Activated naive CD8-positive, alpha-beta T cell (primary cell): ENCODE data around the gene NMNAT3.
A peak's percentile ranks its signal among the peaks of the same experiment; 100 is the strongest.

Experiments used
- H3K27ac Mint-ChIP-seq: one replicate; pipeline ENCODE4 v1.8.0; 2021; ENCODE audit warnings: mixed read lengths
- H3K27me3 Mint-ChIP-seq: one replicate; pipeline ENCODE4 v1.8.0; 2021; ENCODE audit warnings: mixed read lengths
- H3K36me3 Mint-ChIP-seq: one replicate; pipeline ENCODE4 v1.8.0; 2021; ENCODE audit warnings: mixed read lengths
- H3K4me1 Mint-ChIP-seq: one replicate; pipeline ENCODE4 v1.8.0; 2021; ENCODE audit warnings: low read depth, mixed read lengths
- H3K4me3 Mint-ChIP-seq: one replicate; pipeline ENCODE4 v1.8.0; 2021; ENCODE audit warnings: mild to moderate bottlenecking, mixed read lengths
- H3K9me3 Mint-ChIP-seq: one replicate; pipeline ENCODE4 v1.8.0; 2021; ENCODE audit warnings: low read depth, mixed read lengths

NMNAT3 gene

GRCh38 chr3:139687431-139687830 lies 9.7 kb upstream of the NMNAT3 start:
- Mint-ChIP-seq H3K27me3 (peaks cover 6% of the 10 kb centered on the region), H3K4me1 (no peaks in the 10 kb centered on the region), H3K36me3 (no peaks in the 10 kb centered on the region), H3K9me3 (no peaks in the 10 kb centered on the region), H3K4me3 (no peak overlapping the region), H3K27ac (no peak overlapping the region)

GRCh38 chr3:139686624-139687023 lies 8.9 kb upstream of the NMNAT3 start:
- Mint-ChIP-seq H3K4me1 (no peaks in the 10 kb centered on the region), H3K27me3 (peaks cover 6% of the 10 kb centered on the region)

GRCh38 chr3:139686206-139686605 lies 8.4 kb upstream of the NMNAT3 start:
- Mint-ChIP-seq H3K9me3 (no peaks in the 10 kb centered on the region), H3K4me3 (no peak overlapping the region), H3K4me1 (no peaks in the 10 kb centered on the region), H3K36me3 (no peaks in the 10 kb centered on the region), H3K27ac (no peak overlapping the region), H3K27me3 (peaks cover 6% of the 10 kb centered on the region)

More at GRCh38 chr3:139686624-139687023, 8.9 kb upstream of the NMNAT3 start:
- no peaks in the 10 kb centered on the region for H3K36me3 Mint-ChIP-seq
- H3K4me3 Mint-ChIP-seq = no peak overlapping the region
- H3K27ac Mint-ChIP-seq = no peak overlapping the region
- H3K9me3 Mint-ChIP-seq = no peaks in the 10 kb centered on the region

GRCh38 chr3:139679220-139679775 lies 1.5 kb upstream of the NMNAT3 start:
- Mint-ChIP-seq H3K27me3 (no peaks in the 10 kb centered on the region), H3K36me3 (no peaks in the 10 kb centered on the region), H3K27ac (no peak overlapping the region), H3K4me3 (no peak overlapping the region), H3K9me3 (no peaks in the 10 kb centered on the region), H3K4me1 (peaks cover 10% of the 10 kb centered on the region)

- H3K4me3 Mint-ChIP-seq = peak overlapping the region; percentile 82
- peak overlapping the region; percentile 12 for H3K27ac Mint-ChIP-seq
- no peaks in the 10 kb centered on the region for H3K36me3 Mint-ChIP-seq
- no peaks in the 10 kb centered on the region for H3K9me3 Mint-ChIP-seq
- peaks cover 10% of the 10 kb centered on the region for H3K4me1 Mint-ChIP-seq
- H3K27me3 Mint-ChIP-seq = no peaks in the 10 kb centered on the region
Observed at GRCh38 chr3:139676632-139677387, 962 bp downstream of the NMNAT3 start.

- Mint-ChIP-seq H3K36me3 (no peaks in the 10 kb centered on the region), H3K4me3 (peak overlapping the region; percentile 82), H3K27me3 (no peaks in the 10 kb centered on the region), H3K27ac (no peak overlapping the region), H3K4me1 (peaks cover 10% of the 10 kb centered on the region), H3K9me3 (no peaks in the 10 kb centered on the region)
Observed at GRCh38 chr3:139676108-139676507, 1.7 kb downstream of the NMNAT3 start.

- Mint-ChIP-seq H3K9me3 (no peaks in the 10 kb centered on the region), H3K27ac (no peak overlapping the region), H3K36me3 (no peaks in the 10 kb centered on the region), H3K4me1 (peaks cover 10% of the 10 kb centered on the region), H3K27me3 (no peaks in the 10 kb centered on the region), H3K4me3 (no peak overlapping the region)
Observed at GRCh38 chr3:139675327-139675726, 2.4 kb downstream of the NMNAT3 start.

- no peaks in the 10 kb centered on the region for H3K36me3 Mint-ChIP-seq
- peaks cover 10% of the 10 kb centered on the region for H3K4me1 Mint-ChIP-seq
- no peaks in the 10 kb centered on the region for H3K27me3 Mint-ChIP-seq
- H3K9me3 Mint-ChIP-seq = no peaks in the 10 kb centered on the region
- no peak overlapping the region for H3K27ac Mint-ChIP-seq
- no peak overlapping the region for H3K4me3 Mint-ChIP-seq
Observed at GRCh38 chr3:139674571-139675260, 3.1 kb downstream of the NMNAT3 start.

- no peak overlapping the region for H3K4me3 Mint-ChIP-seq
- peaks cover 8% of the 10 kb centered on the region for H3K4me1 Mint-ChIP-seq
- no peak overlapping the region for H3K27ac Mint-ChIP-seq
Observed at GRCh38 chr3:139672884-139673283, 4.9 kb downstream of the NMNAT3 start.

GRCh38 chr3:139671863-139672646 lies 5.7 kb downstream of the NMNAT3 start:
- peaks cover 6% of the 10 kb centered on the region for H3K4me1 Mint-ChIP-seq
- H3K4me3 Mint-ChIP-seq = no peak overlapping the region
- H3K27me3 Mint-ChIP-seq = no peaks in the 10 kb centered on the region
- no peaks in the 10 kb centered on the region for H3K9me3 Mint-ChIP-seq
- H3K36me3 Mint-ChIP-seq = peaks cover 2% of the 10 kb centered on the region
- H3K27ac Mint-ChIP-seq = no peak overlapping the region

More at GRCh38 chr3:139672884-139673283, 4.9 kb downstream of the NMNAT3 start:
- H3K9me3 Mint-ChIP-seq = no peaks in the 10 kb centered on the region
- no peaks in the 10 kb centered on the region for H3K27me3 Mint-ChIP-seq
- H3K36me3 Mint-ChIP-seq = no peaks in the 10 kb centered on the region

GRCh38 chr3:139671107-139671506 lies 6.7 kb downstream of the NMNAT3 start:
- no peak overlapping the region for H3K27ac Mint-ChIP-seq
- no peaks in the 10 kb centered on the region for H3K4me1 Mint-ChIP-seq
- H3K36me3 Mint-ChIP-seq = peaks cover 4% of the 10 kb centered on the region
- H3K27me3 Mint-ChIP-seq = no peaks in the 10 kb centered on the region
- no peak overlapping the region for H3K4me3 Mint-ChIP-seq
- H3K9me3 Mint-ChIP-seq = no peaks in the 10 kb centered on the region

- Mint-ChIP-seq H3K27ac (no peak overlapping the region), H3K9me3 (no peaks in the 10 kb centered on the region), H3K27me3 (no peaks in the 10 kb centered on the region), H3K4me1 (no peaks in the 10 kb centered on the region), H3K4me3 (no peak overlapping the region), H3K36me3 (peaks cover 4% of the 10 kb centered on the region)
Observed at GRCh38 chr3:139670196-139670595, 7.6 kb downstream of the NMNAT3 start.

- peaks cover 4% of the 10 kb centered on the region for H3K36me3 Mint-ChIP-seq
- no peaks in the 10 kb centered on the region for H3K9me3 Mint-ChIP-seq
- no peak overlapping the region for H3K27ac Mint-ChIP-seq
- H3K4me3 Mint-ChIP-seq = no peak overlapping the region
- no peaks in the 10 kb centered on the region for H3K4me1 Mint-ChIP-seq
- no peaks in the 10 kb centered on the region for H3K27me3 Mint-ChIP-seq
Observed at GRCh38 chr3:139668332-139668731, 9.4 kb downstream of the NMNAT3 start.

GRCh38 chr3:139664958-139665357 lies 12.8 kb downstream of the NMNAT3 start:
- Mint-ChIP-seq H3K27me3 (no peaks in the 10 kb centered on the region), H3K4me1 (no peaks in the 10 kb centered on the region), H3K36me3 (peaks cover 8% of the 10 kb centered on the region), H3K27ac (no peak overlapping the region), H3K4me3 (no peak overlapping the region), H3K9me3 (no peaks in the 10 kb centered on the region)

- Mint-ChIP-seq H3K27me3 (no peaks in the 10 kb centered on the region), H3K4me1 (no peaks in the 10 kb centered on the region)
Observed at GRCh38 chr3:139660269-139660668, 17.5 kb downstream of the NMNAT3 start.

More at GRCh38 chr3:139660269-139660668, 17.5 kb downstream of the NMNAT3 start:
- no peak overlapping the region for H3K27ac Mint-ChIP-seq
- peaks cover 9% of the 10 kb centered on the region for H3K36me3 Mint-ChIP-seq
- H3K4me3 Mint-ChIP-seq = no peak overlapping the region
- no peaks in the 10 kb centered on the region for H3K9me3 Mint-ChIP-seq
